22Rv1 (cell line): ENCODE measurements around the gene NEK11.

ENCODE experiments used
- CTCF ChIP-seq: fragments of 450-650 bp; IDR thresholded peaks from 2 replicates; pipeline ENCODE4 v1.5.1; 2017; ENCODE audit warnings: mild to moderate bottlenecking
- ZFX ChIP-seq: fragments of 450-650 bp; IDR thresholded peaks from 2 replicates; pipeline ENCODE4 v1.6.1; 2017; ENCODE audit warnings: antibody characterized with exemption, borderline replicate concordance

- TF ChIP-seq CTCF, result no peak
- TF ChIP-seq ZFX, result no peak
Observed at GRCh38 chr3:131001071-131001470, 25.6 kb upstream of the NEK11 start.
